ENCODE measurements around the gene HEYL.

- TF ChIP-seq CTCF (conservative IDR thresholded peaks at IDR 0.05) (no peak), EZH2 (IDR thresholded peaks at IDR 0.05; ENCODE audit: low read depth) (no peak)
These were observed 64.0 kb downstream of the HEYL start for GRCh38 chr1:39575191-39576015.

Data from PC-9 (cell line).